Keratinocyte (primary cell): ENCODE data around the gene CSH2. TPM values are rescaled to one million over a fixed set of nuclear protein-coding genes. Genes with fewer than 3 reads are reported as not detected.

Source experiments
- DNase-seq: peaks from one replicate; pipeline ENCODE4 v3.0.0-alpha.2; 2011; ENCODE audit warnings: low read depth, missing footprints, low spot score
- FAIRE-seq: peaks from 2 replicates; lab custom pipeline; 2011; peaks lifted over from hg19 to GRCh38; lab: Jason Lieb, UNC
- H2AFZ ChIP-seq: 2 replicates; pipeline ENCODE4 v1.6.0; 2012; ENCODE audit warnings: low read length, control low read depth, inconsistent platforms; ENCODE audit not compliant: control insufficient read depth
- H3K27ac ChIP-seq: 2 replicates; pipeline ENCODE4 v1.5.1; 2011; ENCODE audit warnings: low read length; ENCODE audit not compliant: control insufficient read depth, insufficient read depth
- H3K27me3 ChIP-seq: 3 replicates; pipeline ENCODE4 v1.6.0; 2011; ENCODE audit warnings: low read length; ENCODE audit not compliant: control insufficient read depth, insufficient read depth; ENCODE audit errors: extremely low read depth
- H3K36me3 ChIP-seq, 2 experiments: 2 replicates in 1 of 2; 3 replicates in 1 of 2; pipeline ENCODE4 v1.5.1; 2011; ENCODE audit warnings: low read length in 2 of 2, mild to moderate bottlenecking in 1 of 2; ENCODE audit not compliant: control insufficient read depth in 2 of 2, insufficient read depth in 2 of 2; ENCODE audit errors: extremely low read depth in 1 of 2
- H3K4me1 ChIP-seq: 3 replicates; pipeline ENCODE4 v1.5.1; 2011; ENCODE audit warnings: low read length; ENCODE audit not compliant: control insufficient read depth, insufficient read depth; ENCODE audit errors: extremely low read depth
- H3K4me2 ChIP-seq: 3 replicates; pipeline ENCODE4 v1.6.0; 2011; ENCODE audit warnings: low read depth, low read length; ENCODE audit not compliant: control insufficient read depth, insufficient read depth; ENCODE audit errors: extremely low read depth
- H3K4me3 ChIP-seq, 3 experiments: fragments of 200-600 bp in 1 of 3; sonication (generic) in 1 of 3; 2 replicates in 2 of 3; 3 replicates in 1 of 3; pipeline ENCODE4 v1.5.1; 2011 to 2016; ENCODE audit warnings: low read length in 3 of 3, mild to moderate bottlenecking in 3 of 3, control low read depth in 2 of 3, inconsistent platforms in 1 of 3, low read depth in 1 of 3, mixed read lengths in 1 of 3, mixed run types in 1 of 3, moderate library complexity in 1 of 3; ENCODE audit not compliant: control insufficient read depth in 2 of 3, insufficient read depth in 2 of 3; ENCODE audit errors: extremely low read depth in 1 of 3
- H3K79me2 ChIP-seq: 2 replicates; pipeline ENCODE4 v1.6.0; 2012; ENCODE audit warnings: low read length; ENCODE audit not compliant: control insufficient read depth, insufficient read depth
- H3K9ac ChIP-seq: 3 replicates; pipeline ENCODE4 v1.6.0; 2011; ENCODE audit warnings: low read length; ENCODE audit not compliant: control insufficient read depth, insufficient read depth; ENCODE audit errors: extremely low read depth
- H3K9me1 ChIP-seq: 3 replicates; pipeline ENCODE4 v1.6.0; 2011; ENCODE audit warnings: low read length; ENCODE audit not compliant: control insufficient read depth, insufficient read depth; ENCODE audit errors: extremely low read depth
- H3K9me3 ChIP-seq: 2 replicates; pipeline ENCODE4 v1.5.1; 2012; ENCODE audit warnings: low read depth, low read length; ENCODE audit not compliant: control insufficient read depth
- H4K20me1 ChIP-seq: 3 replicates; pipeline ENCODE4 v1.6.0; 2011; ENCODE audit warnings: low read length; ENCODE audit not compliant: control insufficient read depth, insufficient read depth; ENCODE audit errors: extremely low read depth
- EZH2 ChIP-seq: IDR thresholded peaks from one replicate; pipeline ENCODE4 v1.6.1; 2012; ENCODE audit warnings: inconsistent platforms, mild to moderate bottlenecking, low read length, moderate library complexity
- dilution Hi-C: fragments of 300-500 bp; cut with MboI; formaldehyde crosslinking; loops from one replicate; pipeline ENCODE4 v1.7.0; 2020; ENCODE audit warnings: low sequenced_read_pairs; ENCODE audit not compliant: extremely low pct_ligation_motif_present
- polyA plus RNA-seq, 5 experiments: library from polyadenylated mRNA; depleted of rRNA in 3 of 5; stranded (reverse) in 3 of 5; stranded (forward) in 1 of 5; unstranded in 1 of 5; fragments of >200 nt; gene quantifications; 1 replicate in 1 of 5; 2 replicates in 3 of 5; 3 replicates in 1 of 5; pipeline versions ENCODE4 v1.2.1 to v1.2.3, GENCODE V29; 2011 to 2012; ENCODE audit warnings: missing spikeins in 2 of 5, low read depth in 1 of 5, low replicate concordance in 1 of 5
- TF ChIP-seq, protein P1 (sequence below), 3 experiments: IDR thresholded peaks in 1 of 3; conservative IDR thresholded peaks in 1 of 3; optimal IDR thresholded peaks in 1 of 3; 2 replicates in 2 of 3; 3 replicates in 1 of 3; pipeline versions ENCODE3 to v1.5.1; 2011; ENCODE audit warnings: low read length in 3 of 3, mild to moderate bottlenecking in 3 of 3, moderate library complexity in 2 of 3, control low read depth in 1 of 3, inconsistent platforms in 1 of 3; ENCODE audit not compliant: insufficient read depth in 2 of 3; ENCODE audit errors: extremely low read depth in 1 of 3

CSH2 gene
- polyA plus RNA-seq, 1 donor (not counting 4 experiments of a cell fraction or from before 2014, with no cell fraction given): not detected

DNA sequence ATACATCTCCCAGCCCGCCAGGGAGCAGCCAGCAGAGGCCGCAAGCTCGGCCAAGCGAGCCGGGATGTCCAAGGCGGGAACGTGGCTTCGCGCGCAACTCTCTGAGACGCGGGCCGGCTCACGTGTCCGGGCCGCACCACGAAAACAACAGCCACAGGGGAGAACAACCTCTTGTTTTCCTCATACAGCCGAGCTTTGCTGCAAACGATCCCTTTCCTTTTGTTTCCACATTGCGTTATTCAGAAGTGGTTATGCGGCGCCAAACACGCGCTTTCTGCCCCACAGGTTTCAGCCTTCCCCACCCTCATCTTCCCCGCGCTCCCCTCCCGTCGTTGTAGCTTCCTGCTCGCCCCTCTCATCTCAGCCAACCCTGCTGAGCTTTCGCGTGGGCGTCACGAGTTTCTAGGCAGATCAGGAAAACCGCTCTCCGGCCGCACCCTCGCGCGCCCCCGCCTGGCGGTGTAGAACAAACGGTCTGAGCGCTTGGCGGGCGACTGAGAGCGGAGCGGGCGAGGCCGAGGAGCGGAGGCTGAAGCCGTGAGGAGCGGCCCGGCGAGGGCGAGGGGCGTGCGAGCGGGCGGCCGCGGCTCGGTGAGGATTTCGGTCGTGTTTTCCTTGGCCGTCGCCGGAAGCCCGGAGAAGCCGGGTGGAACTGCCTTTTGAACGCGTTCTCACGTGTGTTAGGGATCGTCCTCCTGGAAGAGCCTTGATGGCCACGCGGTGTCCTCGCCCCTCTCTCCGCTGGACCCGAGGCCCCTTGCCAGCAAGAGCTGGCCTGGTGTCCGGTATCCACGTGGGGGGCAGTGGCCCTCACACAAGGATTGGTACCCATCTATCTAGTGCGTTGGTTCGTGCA, 24.4 kb downstream of the CSH2 start:
- Histone ChIP-seq H3K4me1 (no peaks in the 10 kb centered on the region), H3K79me2 (no peaks in the 10 kb centered on the region), H3K4me3 (peak overlapping the region in 2 of 3 experiments; percentile 51 to 66), H3K36me3 (no peaks in the 10 kb centered on the region), H3K4me2 (peak overlapping the region; percentile 82), H3K27me3 (peaks cover 9% of the 10 kb centered on the region), H3K9me3 (no peaks in the 10 kb centered on the region), H4K20me1 (no peaks in the 10 kb centered on the region), H3K9me1 (no peaks in the 10 kb centered on the region), H3K9ac (peak overlapping the region; percentile 72), H2AFZ (peak overlapping the region; percentile 99), H3K27ac (peak overlapping the region; percentile 54)
- dilution Hi-C loops: no loop called here
- DNase-seq (peak; percentile 48), FAIRE-seq (no peak)
- TF ChIP-seq EZH2: no peak
- TF ChIP-seq, protein P1, sequence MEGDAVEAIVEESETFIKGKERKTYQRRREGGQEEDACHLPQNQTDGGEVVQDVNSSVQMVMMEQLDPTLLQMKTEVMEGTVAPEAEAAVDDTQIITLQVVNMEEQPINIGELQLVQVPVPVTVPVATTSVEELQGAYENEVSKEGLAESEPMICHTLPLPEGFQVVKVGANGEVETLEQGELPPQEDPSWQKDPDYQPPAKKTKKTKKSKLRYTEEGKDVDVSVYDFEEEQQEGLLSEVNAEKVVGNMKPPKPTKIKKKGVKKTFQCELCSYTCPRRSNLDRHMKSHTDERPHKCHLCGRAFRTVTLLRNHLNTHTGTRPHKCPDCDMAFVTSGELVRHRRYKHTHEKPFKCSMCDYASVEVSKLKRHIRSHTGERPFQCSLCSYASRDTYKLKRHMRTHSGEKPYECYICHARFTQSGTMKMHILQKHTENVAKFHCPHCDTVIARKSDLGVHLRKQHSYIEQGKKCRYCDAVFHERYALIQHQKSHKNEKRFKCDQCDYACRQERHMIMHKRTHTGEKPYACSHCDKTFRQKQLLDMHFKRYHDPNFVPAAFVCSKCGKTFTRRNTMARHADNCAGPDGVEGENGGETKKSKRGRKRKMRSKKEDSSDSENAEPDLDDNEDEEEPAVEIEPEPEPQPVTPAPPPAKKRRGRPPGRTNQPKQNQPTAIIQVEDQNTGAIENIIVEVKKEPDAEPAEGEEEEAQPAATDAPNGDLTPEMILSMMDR (optimal IDR thresholded peaks at IDR 0.05 in 1 of 3, IDR thresholded peaks at IDR 0.05 in 1 of 3, conservative IDR thresholded peaks at IDR 0.05 in 1 of 3; ENCODE audit: extremely low read depth in 1 of 3, insufficient read depth in 2 of 3, low read length in 3 of 3): peak; percentile 60 to 80 (median 76)

DNA sequence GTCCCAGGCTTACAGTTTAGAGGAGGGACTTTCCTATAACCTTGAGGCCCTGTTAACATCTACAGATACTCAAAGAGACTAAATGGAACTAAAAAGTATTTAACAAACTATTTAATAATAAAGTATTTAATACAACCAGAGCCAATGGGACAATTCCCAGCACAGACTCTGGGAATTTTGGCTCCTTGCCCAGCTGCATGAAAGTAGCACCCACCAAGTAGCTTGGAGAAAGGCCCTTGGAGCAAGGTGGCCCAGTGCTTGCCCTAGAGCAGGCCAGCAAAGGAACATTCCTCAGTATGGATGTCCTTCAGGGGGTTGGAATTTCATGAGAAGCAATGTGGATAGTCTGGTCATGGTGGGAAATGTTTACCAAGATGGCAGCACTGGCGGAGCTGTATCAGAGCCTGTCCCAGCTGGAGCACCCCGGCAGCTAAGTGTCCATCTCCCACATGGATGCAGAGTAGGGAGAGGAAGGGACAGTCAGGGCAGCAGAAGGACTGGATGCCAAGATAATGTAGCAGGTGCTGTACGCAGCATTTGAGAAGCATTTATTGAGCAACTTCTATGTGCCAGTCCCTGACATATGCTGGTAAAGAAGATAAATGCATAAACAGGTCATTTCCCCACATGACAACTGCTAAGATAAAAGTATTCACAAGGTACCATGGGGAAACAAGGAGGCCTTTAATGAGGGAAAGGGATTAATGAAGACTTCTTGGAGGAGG, 25.8 kb downstream of the CSH2 start:
- H3K36me3 ChIP-seq: no peaks in the 10 kb centered on the region
- peaks cover 4% of the 10 kb centered on the region for H3K4me1 ChIP-seq
- no peak overlapping the region for H3K27ac ChIP-seq
- DNase-seq: no peak
- no peaks in the 10 kb centered on the region for H4K20me1 ChIP-seq
- H3K9ac ChIP-seq: no peak overlapping the region
- H3K4me2 ChIP-seq: no peak overlapping the region
- H3K27me3 ChIP-seq: peaks cover 9% of the 10 kb centered on the region
- H3K79me2 ChIP-seq: no peaks in the 10 kb centered on the region
- no peaks in the 10 kb centered on the region for H3K9me1 ChIP-seq
- no peak overlapping the region for H2AFZ ChIP-seq
- no peak for TF ChIP-seq EZH2
- TF ChIP-seq, protein P1 (optimal IDR thresholded peaks at IDR 0.05 in 1 of 3, IDR thresholded peaks at IDR 0.05 in 1 of 3, conservative IDR thresholded peaks at IDR 0.05 in 1 of 3; ENCODE audit: extremely low read depth in 1 of 3, insufficient read depth in 2 of 3, low read length in 3 of 3): no peak
- no peaks in the 10 kb centered on the region for H3K9me3 ChIP-seq
- FAIRE-seq: no peak
- H3K4me3 ChIP-seq: no peak overlapping the region
- dilution Hi-C loops: no loop called here
